ENCODE results near the gene PGBD5.

The PGBD5 gene

GRCh38 chr1:230341162-230341546 lies 85.0 kb downstream of the PGBD5 start:
- H3K27ac ChIP-seq = no peak overlapping the region
- H3K4me3 ChIP-seq (ENCODE audit: low read depth, low read length) = no peak overlapping the region
- TF ChIP-seq CTCF (IDR thresholded peaks at IDR 0.05; ENCODE audit: low read depth, low read length, missing control alignments) = no peak
- H3K36me3 ChIP-seq (replicated peaks) = no peaks in the 10 kb centered on the region
- in situ Hi-C loops (cut with HindIII; ENCODE audit: low pct_ligation_motif_present, low sequenced_read_pairs) = no loop called here
- H3K27me3 ChIP-seq (replicated peaks) = no peaks in the 10 kb centered on the region
- no peak for DNase-seq

GRCh38 chr1:230340526-230341161 lies 85.5 kb downstream of the PGBD5 start:
- Histone ChIP-seq H3K36me3 (replicated peaks) (no peaks in the 10 kb centered on the region), H3K27me3 (replicated peaks) (no peaks in the 10 kb centered on the region), H3K27ac (no peak overlapping the region), H3K4me3 (ENCODE audit: low read depth, low read length) (no peak overlapping the region)
- no peak for TF ChIP-seq CTCF (IDR thresholded peaks at IDR 0.05; ENCODE audit: low read depth, low read length, missing control alignments)
- in situ Hi-C loops (cut with HindIII; ENCODE audit: low pct_ligation_motif_present, low sequenced_read_pairs) = no loop called here
- DNase-seq = no peak

- no peaks in the 10 kb centered on the region for H3K36me3 ChIP-seq (replicated peaks)
- DNase-seq = no peak
- no peak overlapping the region for H3K4me3 ChIP-seq (ENCODE audit: low read depth, low read length)
- H3K27me3 ChIP-seq (replicated peaks) = no peaks in the 10 kb centered on the region
- in situ Hi-C loops (cut with HindIII; ENCODE audit: low pct_ligation_motif_present, low sequenced_read_pairs) = no loop called here
- TF ChIP-seq CTCF (IDR thresholded peaks at IDR 0.05; ENCODE audit: low read depth, low read length, missing control alignments) = no peak
- no peak overlapping the region for H3K27ac ChIP-seq
Measured at GRCh38 chr1:230339033-230339432, 87.1 kb downstream of the PGBD5 start.

- Histone ChIP-seq H3K4me3 (ENCODE audit: low read depth, low read length) (no peak overlapping the region), H3K27ac (no peak overlapping the region), H3K27me3 (replicated peaks) (no peaks in the 10 kb centered on the region), H3K36me3 (replicated peaks) (no peaks in the 10 kb centered on the region)
- TF ChIP-seq CTCF (IDR thresholded peaks at IDR 0.05; ENCODE audit: low read depth, low read length, missing control alignments) = no peak
- in situ Hi-C loops (cut with HindIII; ENCODE audit: low pct_ligation_motif_present, low sequenced_read_pairs) = no loop called here
- no peak for DNase-seq
Measured at GRCh38 chr1:230337266-230337665, 88.9 kb downstream of the PGBD5 start.

- H3K36me3 ChIP-seq (replicated peaks) = no peaks in the 10 kb centered on the region
- in situ Hi-C loops (cut with HindIII; ENCODE audit: low pct_ligation_motif_present, low sequenced_read_pairs) = no loop called here
- no peak for DNase-seq
- H3K27ac ChIP-seq = no peak overlapping the region
- H3K4me3 ChIP-seq (ENCODE audit: low read depth, low read length) = no peak overlapping the region
- H3K27me3 ChIP-seq (replicated peaks) = no peaks in the 10 kb centered on the region
- TF ChIP-seq CTCF (IDR thresholded peaks at IDR 0.05; ENCODE audit: low read depth, low read length, missing control alignments) = no peak
Measured at GRCh38 chr1:230335861-230336522, 90.1 kb downstream of the PGBD5 start.

GRCh38 chr1:230334447-230334837 lies 91.7 kb downstream of the PGBD5 start:
- Histone ChIP-seq H3K27ac (no peak overlapping the region), H3K27me3 (replicated peaks) (no peaks in the 10 kb centered on the region), H3K4me3 (ENCODE audit: low read depth, low read length) (no peak overlapping the region), H3K36me3 (replicated peaks) (no peaks in the 10 kb centered on the region)
- no peak for DNase-seq
- TF ChIP-seq CTCF (IDR thresholded peaks at IDR 0.05; ENCODE audit: low read depth, low read length, missing control alignments) = no peak
- in situ Hi-C loops (cut with HindIII; ENCODE audit: low pct_ligation_motif_present, low sequenced_read_pairs) = no loop called here

Data from brain microvascular endothelial cell (primary cell).